GM23248 (cell line): ENCODE results near the gene EFL1. TPM values are rescaled to one million over a fixed set of nuclear protein-coding genes. Genes with fewer than 3 reads are reported as not detected.

Experiments used
- DNase-seq: peaks from one replicate; pipeline ENCODE4 v3.0.0-alpha.2; 2015
- H2AFZ ChIP-seq: fragments of 200-600 bp; sonication (generic); 2 replicates; pipeline ENCODE4 v1.6.1; 2016; ENCODE audit warnings: antibody characterized with exemption
- H3F3A ChIP-seq: fragments of 200-600 bp; sonication (generic); 2 replicates; pipeline ENCODE4 v1.6.1; 2016; ENCODE audit warnings: mild to moderate bottlenecking, antibody characterized with exemption, mixed run types; ENCODE audit not compliant: insufficient read depth
- H3K27ac ChIP-seq: fragments of 200-600 bp; sonication (generic); 2 replicates; pipeline ENCODE4 v1.5.1; 2016; ENCODE audit warnings: mild to moderate bottlenecking
- H3K27me3 ChIP-seq: fragments of 200-600 bp; sonication (generic); replicated peaks from 2 replicates; pipeline ENCODE4 v1.6.1; 2016; ENCODE audit warnings: mild to moderate bottlenecking; ENCODE audit not compliant: insufficient read depth
- H3K36me3 ChIP-seq: fragments of 200-600 bp; sonication (generic); 2 replicates; pipeline ENCODE4 v1.6.1; 2016; ENCODE audit warnings: low read depth, mild to moderate bottlenecking
- H3K4me1 ChIP-seq: fragments of 200-600 bp; sonication (generic); 2 replicates; pipeline ENCODE4 v1.6.1; 2016; ENCODE audit warnings: mild to moderate bottlenecking; ENCODE audit not compliant: insufficient read depth
- H3K4me2 ChIP-seq: fragments of 200-600 bp; sonication (generic); one replicate; pipeline ENCODE4 v1.6.1; 2016; ENCODE audit warnings: mild to moderate bottlenecking; ENCODE audit not compliant: unreplicated experiment
- H3K4me3 ChIP-seq: fragments of 200-600 bp; sonication (generic); 2 replicates; pipeline ENCODE4 v1.5.1; 2016; ENCODE audit warnings: mild to moderate bottlenecking
- H3K79me2 ChIP-seq: fragments of 200-600 bp; sonication (generic); 2 replicates; pipeline ENCODE4 v1.6.1; 2016; ENCODE audit warnings: mild to moderate bottlenecking; ENCODE audit not compliant: insufficient read depth
- H3K9ac ChIP-seq: fragments of 200-600 bp; sonication (generic); 2 replicates; pipeline ENCODE4 v1.6.1; 2016; ENCODE audit warnings: mild to moderate bottlenecking
- H3K9me2 ChIP-seq: fragments of 200-600 bp; sonication (generic); 2 replicates; pipeline ENCODE4 v1.6.1; 2016; ENCODE audit warnings: mixed run types, mild to moderate bottlenecking, moderate library complexity; ENCODE audit not compliant: insufficient read depth
- H3K9me3 ChIP-seq: fragments of 200-600 bp; sonication (generic); one replicate; pipeline ENCODE4 v1.6.1; 2017; ENCODE audit warnings: low read depth
- H4K20me1 ChIP-seq: fragments of 200-600 bp; sonication (generic); 2 replicates; pipeline ENCODE4 v1.6.0; 2016; ENCODE audit not compliant: insufficient read depth
- EZH2 ChIP-seq: fragments of 200-600 bp; sonication (generic); IDR thresholded peaks from 2 replicates; pipeline ENCODE4 v1.6.1; 2018; ENCODE audit warnings: antibody characterized with exemption, mild to moderate bottlenecking; ENCODE audit not compliant: insufficient read depth, poor library complexity, severe bottlenecking
- EZH2phosphoT487 ChIP-seq: fragments of 200-600 bp; sonication (generic); IDR thresholded peaks from 2 replicates; pipeline ENCODE4 v1.6.1; 2018; ENCODE audit warnings: antibody characterized with exemption, moderate library complexity, mild to moderate bottlenecking, low read depth; ENCODE audit not compliant: insufficient read depth
- WGBS, 2 experiments: methylation state at CpG; one replicate each; pipeline ENCODE4 v1.1.6; 2015 to 2017; ENCODE audit warnings: low lambda C conversion rate in 2 of 2, low coverage in 1 of 2; ENCODE audit errors: missing lambda C conversion rate in 2 of 2; 5-methylcytosine and 5-hydroxymethylcytosine counted together
- in situ Hi-C: fragments of 300-500 bp; cut with MboI; formaldehyde crosslinking; loops from 2 replicates; pipeline ENCODE4 v1.15.0; 2020
- polyA plus RNA-seq: library from polyadenylated mRNA; unstranded; fragments of >200 nt; fragmentation: Nextera tagmentation; extraction: Ambion mirVana; gene quantifications from 2 replicates; pipeline ENCODE4 v1.2.1, GENCODE V29; 2016
- total RNA-seq: library from RNA; depleted of rRNA; stranded (reverse); fragments of >200 nt; shearing (Covaris generic); gene quantifications from 2 replicates; pipeline ENCODE4 v1.2.3, GENCODE V29; 2014

The EFL1 gene
- total and polyA plus RNA-seq, 2 experiments from 2014 or later, result 21.8 to 28.4 TPM

DNA sequence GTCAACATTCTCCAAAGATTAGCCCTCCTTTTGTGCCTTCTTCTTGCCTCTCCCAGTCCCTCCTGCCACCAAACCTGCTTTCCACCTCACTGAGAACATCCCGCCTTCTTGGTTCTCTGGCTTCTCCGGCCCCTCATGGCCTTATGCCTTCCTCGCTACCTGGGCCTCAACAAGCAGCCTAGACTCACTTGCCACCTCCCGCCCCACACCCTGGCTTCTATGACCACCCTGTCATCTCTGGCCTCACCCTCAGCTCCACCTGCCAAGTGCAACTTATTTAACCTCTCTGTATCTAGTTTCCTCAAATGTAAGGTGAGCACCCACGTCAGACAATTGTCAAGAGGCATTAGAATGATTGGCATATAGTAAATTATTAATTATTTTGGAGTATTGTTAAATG lies 147.9 kb downstream of the EFL1 start:
- no peaks in the 10 kb centered on the region for H3K79me2 ChIP-seq
- H4K20me1 ChIP-seq, result no peaks in the 10 kb centered on the region
- in situ Hi-C loops, result no loop called here
- H3K4me3 ChIP-seq, result no peak overlapping the region
- DNase-seq, result no peak
- H3K27me3 ChIP-seq, result no peaks in the 10 kb centered on the region
- WGBS, 2 experiments, result 93 to 95% methylated on average over 5 of the region's 5 CpGs
- H3K9me2 ChIP-seq, result no peaks in the 10 kb centered on the region
- H3K9me3 ChIP-seq, result no peaks in the 10 kb centered on the region
- H2AFZ ChIP-seq, result no peak overlapping the region
- TF ChIP-seq EZH2phosphoT487 (no peak), EZH2 (no peak)
- H3K36me3 ChIP-seq, result no peaks in the 10 kb centered on the region
- H3K27ac ChIP-seq, result no peak overlapping the region
- 0 out of 2 replicates have a peak, but pooled peaks cover 7% of the 10 kb centered on the region for H3F3A ChIP-seq
- H3K4me1 ChIP-seq, result peaks cover 4% of the 10 kb centered on the region; the same call in 1 of the 2 replicates
- no peak overlapping the region for H3K4me2 ChIP-seq
- H3K9ac ChIP-seq, result no peak overlapping the region

DNA sequence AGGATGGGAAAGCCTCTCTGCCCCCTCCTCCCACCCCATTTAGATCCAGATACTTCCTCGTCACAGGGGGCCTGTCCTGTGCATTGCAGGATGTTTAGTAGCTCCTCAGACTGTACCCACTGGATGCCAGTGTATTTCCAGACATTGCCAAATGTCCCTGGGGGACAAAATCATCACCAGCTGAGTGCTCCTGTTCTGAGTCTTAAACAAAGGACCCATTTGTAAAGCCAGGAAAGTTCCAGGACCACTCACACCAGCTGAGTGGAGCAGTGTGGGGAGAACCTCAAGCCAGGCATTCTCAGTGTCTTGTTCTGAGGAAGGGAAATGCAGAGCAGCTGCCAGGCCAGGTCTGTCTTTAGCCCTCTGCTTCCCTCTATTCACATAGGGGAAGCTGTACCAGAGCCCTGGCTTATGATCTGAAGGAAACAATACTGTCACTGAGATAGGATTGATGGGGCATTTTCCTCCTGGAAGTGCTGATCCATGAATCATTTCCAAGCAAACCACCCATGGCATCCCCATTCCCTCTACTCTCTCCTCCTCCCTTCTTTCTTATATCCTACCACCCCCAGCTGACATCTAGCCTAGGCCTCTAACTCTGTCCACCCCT lies 149.3 kb downstream of the EFL1 start:
- H3K9me3 ChIP-seq, result no peaks in the 10 kb centered on the region
- no peaks in the 10 kb centered on the region for H4K20me1 ChIP-seq
- no peaks in the 10 kb centered on the region for H3K36me3 ChIP-seq
- in situ Hi-C loops, result no loop called here
- no peak overlapping the region for H3K4me3 ChIP-seq
- no peak for TF ChIP-seq EZH2phosphoT487
- TF ChIP-seq EZH2, result no peak
- H3K9ac ChIP-seq, result no peak overlapping the region
- no peaks in the 10 kb centered on the region for H3K9me2 ChIP-seq
- no peaks in the 10 kb centered on the region for H3K27me3 ChIP-seq
- H3K4me1 ChIP-seq, result peaks cover 4% of the 10 kb centered on the region; the same call in 1 of the 2 replicates
- no peak overlapping the region for H2AFZ ChIP-seq
- H3K27ac ChIP-seq, result no peak overlapping the region
- no peaks in the 10 kb centered on the region for H3K79me2 ChIP-seq
- H3K4me2 ChIP-seq, result no peak overlapping the region
- no peak for DNase-seq
- H3F3A ChIP-seq, result 0 out of 2 replicates have a peak, but pooled peaks cover 7% of the 10 kb centered on the region
- 85 to 92% methylated on average over 1 of the region's 1 CpG for WGBS, 2 experiments

DNA sequence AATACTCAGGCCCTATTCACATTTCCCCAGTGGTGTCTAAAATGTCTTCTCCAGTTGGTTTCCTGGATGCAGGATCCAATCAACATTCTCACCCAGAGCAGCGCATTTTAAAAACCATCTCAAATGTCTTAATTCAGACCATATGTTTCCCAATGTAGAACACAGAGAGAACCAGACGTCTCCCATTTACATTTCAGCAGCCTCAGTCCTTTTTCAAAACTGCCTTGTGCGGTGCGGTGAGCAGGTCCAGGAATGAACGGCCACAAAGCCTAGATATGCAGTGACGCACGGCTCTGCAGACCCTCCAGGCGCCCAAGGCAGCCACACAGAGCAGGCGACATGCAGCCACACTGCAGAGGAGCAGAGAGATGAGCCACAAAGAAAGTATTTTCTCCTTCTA lies 150.6 kb downstream of the EFL1 start:
- 37 to 44% methylated on average over 9 of the region's 9 CpGs for WGBS, 2 experiments

DNA sequence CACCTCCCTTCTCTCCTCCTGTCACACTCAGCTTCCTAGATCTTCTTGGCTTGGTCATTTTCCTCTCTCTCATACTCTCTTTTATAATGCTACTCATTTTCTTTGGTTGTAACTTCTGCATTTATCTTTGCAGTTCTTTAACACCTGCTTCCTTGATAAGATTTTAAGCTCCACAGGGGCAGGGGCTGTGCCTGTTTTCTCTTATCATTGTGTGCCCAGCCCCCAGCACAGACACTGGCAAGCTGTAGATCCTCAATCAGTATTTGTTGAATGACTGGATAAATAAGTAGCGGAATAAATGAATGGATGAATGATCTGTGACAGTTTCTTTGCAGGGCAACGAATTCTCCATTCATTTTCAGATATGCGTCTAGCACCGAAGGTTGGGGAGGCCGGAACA lies 152.4 kb downstream of the EFL1 start:
- no peak overlapping the region for H2AFZ ChIP-seq
- in situ Hi-C loops, result no loop called here
- no peaks in the 10 kb centered on the region for H3K9me3 ChIP-seq
- H3K4me2 ChIP-seq, result no peak overlapping the region
- H3K9ac ChIP-seq, result no peak overlapping the region
- no peak for TF ChIP-seq EZH2
- TF ChIP-seq EZH2phosphoT487, result no peak
- 99 to 100% methylated on average over 5 of the region's 5 CpGs for WGBS, 2 experiments
- peaks cover 20% of the 10 kb centered on the region for H3K4me1 ChIP-seq
- H3K9me2 ChIP-seq, result no peaks in the 10 kb centered on the region
- no peaks in the 10 kb centered on the region for H3K27me3 ChIP-seq
- no peaks in the 10 kb centered on the region for H4K20me1 ChIP-seq
- H3K36me3 ChIP-seq, result no peaks in the 10 kb centered on the region
- no peak for DNase-seq
- 0 out of 2 replicates have a peak, but pooled peaks cover 7% of the 10 kb centered on the region for H3F3A ChIP-seq
- no peak overlapping the region for H3K4me3 ChIP-seq
- H3K27ac ChIP-seq, result no peak overlapping the region
- H3K79me2 ChIP-seq, result no peaks in the 10 kb centered on the region

More for the DNA sequence above, 150.6 kb downstream of the EFL1 start:
- 0 out of 2 replicates have a peak, but pooled peaks cover 7% of the 10 kb centered on the region for H3F3A ChIP-seq
- in situ Hi-C loops, result no loop called here
- no peaks in the 10 kb centered on the region for H3K9me2 ChIP-seq
- peak overlapping the region; percentile 3; the same call in 1 of the 2 replicates for H2AFZ ChIP-seq
- no peaks in the 10 kb centered on the region for H3K36me3 ChIP-seq
- H3K9ac ChIP-seq, result no peak overlapping the region
- H4K20me1 ChIP-seq, result no peaks in the 10 kb centered on the region
- peaks cover 4% of the 10 kb centered on the region; the same call in 1 of the 2 replicates for H3K4me1 ChIP-seq
- no peaks in the 10 kb centered on the region for H3K79me2 ChIP-seq
- no peaks in the 10 kb centered on the region for H3K27me3 ChIP-seq
- TF ChIP-seq EZH2, result no peak
- TF ChIP-seq EZH2phosphoT487, result no peak
- H3K4me2 ChIP-seq, result no peak overlapping the region
- H3K27ac ChIP-seq, result peak overlapping the region; percentile 30; the same call in 1 of the 2 replicates
- no peaks in the 10 kb centered on the region for H3K9me3 ChIP-seq
- DNase-seq, result peak; percentile 35
- H3K4me3 ChIP-seq, result no peak overlapping the region
